ENCODE measurements around the gene TGIF1.

TGIF1 gene

GRCh38 chr18:3452750-3453539 is 3.0 kb downstream of the TGIF1 start:
- H3K4me3 ChIP-seq (ENCODE audit: low read depth, low read length) = peak overlapping the region; percentile 81
- DNase-seq (ENCODE audit: low read depth, low spot score) = no peak
- ChIA-PET CTCF (interaction anchor here (1.0 to 6.7 kb wide), 7 partner anchors 12 to 212 kb away, joined by 4 to 82 read pairs (median 49); no protein-coding TSS in a partner anchor), POLR2A (interaction anchor here (0.6 to 3.9 kb wide), 8 partner anchors 14 to 213 kb away, joined by 3 to 34 read pairs (median 4); no protein-coding TSS in a partner anchor)
- no peak for TF ChIP-seq CTCF (IDR thresholded peaks at IDR 0.05; ENCODE audit: insufficient read depth, low read length, missing control alignments)

- POLR2A ChIA-PET = interaction anchor here (0.6 to 3.9 kb wide), 7 partner anchors 13 to 190 kb away, joined by 3 to 34 read pairs (median 4); no protein-coding TSS in a partner anchor
- CTCF ChIA-PET = interaction anchor here (0.9 to 6.7 kb wide), 20 partner anchors 11 to 214 kb away, joined by 3 to 82 read pairs (median 5); no protein-coding TSS in a partner anchor
- no peak for TF ChIP-seq CTCF (IDR thresholded peaks at IDR 0.05; ENCODE audit: insufficient read depth, low read length, missing control alignments)
- DNase-seq (ENCODE audit: low read depth, low spot score) = peak; percentile 95
- peak overlapping the region; percentile 81 for H3K4me3 ChIP-seq (ENCODE audit: low read depth, low read length)
Measured at GRCh38 chr18:3453540-3454364, 3.8 kb downstream of the TGIF1 start.

- no peak for DNase-seq (ENCODE audit: low read depth, low spot score)
- ChIA-PET POLR2A (interaction anchor here (0.8 to 3.9 kb wide), 4 partner anchors 12 to 149 kb away, joined by 4 to 34 read pairs (median 16); no protein-coding TSS in a partner anchor), CTCF (interaction anchor here (0.9 to 6.7 kb wide), 27 partner anchors 10 to 414 kb away, joined by 3 to 82 read pairs (median 5); no protein-coding TSS in a partner anchor)
- H3K4me3 ChIP-seq (ENCODE audit: low read depth, low read length) = peak overlapping the region; percentile 81
- peak; percentile 49 for TF ChIP-seq CTCF (IDR thresholded peaks at IDR 0.05; ENCODE audit: insufficient read depth, low read length, missing control alignments)
Measured at GRCh38 chr18:3454365-3455089, 4.6 kb downstream of the TGIF1 start.

- peak overlapping the region; percentile 7; the same call in 1 of the 2 replicates for H3K4me3 ChIP-seq (ENCODE audit: low read depth, low read length)
- TF ChIP-seq CTCF (IDR thresholded peaks at IDR 0.05; ENCODE audit: insufficient read depth, low read length, missing control alignments) = no peak
- DNase-seq (ENCODE audit: low read depth, low spot score) = no peak
- POLR2A ChIA-PET = interaction anchor here (1.7 to 3.3 kb wide), 2 partner anchors 11 to 148 kb away, joined by 5 to 27 read pairs; no protein-coding TSS in a partner anchor
- CTCF ChIA-PET = interaction anchor here (0.9 to 6.7 kb wide), 24 partner anchors 10 to 413 kb away, joined by 3 to 82 read pairs (median 5); no protein-coding TSS in a partner anchor
Measured at GRCh38 chr18:3455090-3455635, 5.2 kb downstream of the TGIF1 start.

GRCh38 chr18:3455907-3456685 is 6.1 kb downstream of the TGIF1 start:
- H3K4me3 ChIP-seq (ENCODE audit: low read depth, low read length) = no peak overlapping the region; the same call in 1 of the 2 replicates
- TF ChIP-seq CTCF (IDR thresholded peaks at IDR 0.05; ENCODE audit: insufficient read depth, low read length, missing control alignments) = no peak
- DNase-seq (ENCODE audit: low read depth, low spot score) = no peak
- CTCF ChIA-PET = interaction anchor here (1.4 to 7.3 kb wide), 10 partner anchors 9 to 209 kb away, joined by 3 to 82 read pairs (median 17); no protein-coding TSS in a partner anchor
- POLR2A ChIA-PET = interaction anchor here (0.7 kb wide), 1 partner anchor 9 kb away, joined by 5 read pairs; no protein-coding TSS in a partner anchor

Measured in AG04449 (cell line).